ENCODE data around the gene ADORA2A.

Gene ADORA2A

DNA sequence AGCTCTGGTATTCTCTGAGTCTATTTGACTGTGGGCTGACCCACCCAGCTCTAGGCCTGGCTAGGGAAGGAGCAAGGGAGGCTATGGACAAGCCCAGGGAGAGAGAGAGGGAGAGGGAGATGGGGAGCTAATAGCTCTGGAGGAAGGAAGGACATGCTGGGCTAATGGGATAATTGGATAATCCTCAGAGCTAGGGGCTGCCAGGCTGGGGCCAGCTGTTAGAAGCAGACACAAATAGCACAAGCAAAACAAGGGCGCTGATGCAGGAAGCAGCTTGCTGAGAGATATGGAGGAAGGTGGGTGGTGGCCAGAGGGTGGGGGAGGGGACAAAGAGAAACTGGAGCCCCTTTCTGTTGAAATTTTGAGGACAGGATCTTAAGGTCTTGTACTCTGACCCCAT lies 23.2 kb downstream of the ADORA2A start:
- Histone ChIP-seq H3K27me3 (replicated peaks; ENCODE audit: control insufficient read depth, insufficient read depth, low read length, poor library complexity, severe bottlenecking) (no peaks in the 10 kb centered on the region), H3K36me3 (ENCODE audit: control insufficient read depth, insufficient read depth, low read length) (no peaks in the 10 kb centered on the region), H3K4me3 (ENCODE audit: insufficient read depth, low read depth, low read length, poor library complexity, severe bottlenecking) (no peak overlapping the region), H3K4me1 (ENCODE audit: control insufficient read depth, insufficient read depth, low read length, poor library complexity, severe bottlenecking) (no peaks in the 10 kb centered on the region), H3K9me3 (ENCODE audit: control insufficient read depth, low read length) (no peaks in the 10 kb centered on the region), H3K27ac (ENCODE audit: insufficient read depth, low read length, poor library complexity, severe bottlenecking) (no peak overlapping the region)
- DNase-seq: no peak

DNA sequence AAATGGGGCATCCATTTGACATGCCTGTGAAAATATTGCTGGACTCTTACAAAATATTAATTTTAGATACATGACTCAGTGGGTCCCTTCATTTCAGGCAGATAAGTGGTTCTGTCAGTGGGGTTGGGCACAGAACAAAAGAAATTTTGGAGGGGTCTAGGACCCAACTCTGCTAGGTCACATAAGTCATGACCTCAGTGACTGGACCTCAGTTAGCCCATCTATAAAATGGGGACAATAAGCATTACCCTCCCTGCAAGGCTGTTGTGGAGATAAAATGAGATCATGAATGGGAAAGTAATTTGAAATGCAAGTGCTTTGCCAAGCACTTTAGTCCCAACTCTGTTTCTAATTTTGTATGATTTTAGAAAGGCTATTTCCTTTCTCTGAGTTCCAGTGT lies 23.8 kb downstream of the ADORA2A start:
- Histone ChIP-seq H3K4me3 (ENCODE audit: insufficient read depth, low read depth, low read length, poor library complexity, severe bottlenecking) (no peak overlapping the region), H3K9me3 (ENCODE audit: control insufficient read depth, low read length) (no peaks in the 10 kb centered on the region), H3K4me1 (ENCODE audit: control insufficient read depth, insufficient read depth, low read length, poor library complexity, severe bottlenecking) (no peaks in the 10 kb centered on the region), H3K36me3 (ENCODE audit: control insufficient read depth, insufficient read depth, low read length) (no peaks in the 10 kb centered on the region), H3K27me3 (replicated peaks; ENCODE audit: control insufficient read depth, insufficient read depth, low read length, poor library complexity, severe bottlenecking) (no peaks in the 10 kb centered on the region), H3K27ac (ENCODE audit: insufficient read depth, low read length, poor library complexity, severe bottlenecking) (no peak overlapping the region)
- no peak for DNase-seq

DNA sequence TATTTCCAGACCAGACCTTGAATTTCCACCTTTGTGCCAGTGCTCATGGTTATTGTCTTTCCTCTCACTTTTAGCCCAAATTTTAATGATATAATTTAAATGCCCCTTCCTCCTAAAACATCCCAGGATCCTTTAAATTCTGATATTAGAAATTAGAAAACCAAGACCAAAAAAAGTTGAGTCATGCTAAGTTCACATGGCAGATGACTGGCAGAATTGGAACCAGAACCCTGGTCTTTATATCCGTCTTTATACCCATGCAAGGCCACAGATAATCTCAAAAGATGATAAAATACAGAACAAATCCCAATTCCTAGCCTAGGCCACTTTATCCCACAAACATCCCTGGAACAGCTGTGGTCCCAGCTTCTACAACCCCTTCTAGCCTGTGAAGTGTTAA lies 26.5 kb downstream of the ADORA2A start:
- Histone ChIP-seq H3K27ac (ENCODE audit: insufficient read depth, low read length, poor library complexity, severe bottlenecking) (no peak overlapping the region), H3K9me3 (ENCODE audit: control insufficient read depth, low read length) (no peaks in the 10 kb centered on the region), H3K4me3 (ENCODE audit: insufficient read depth, low read depth, low read length, poor library complexity, severe bottlenecking) (no peak overlapping the region), H3K4me1 (ENCODE audit: control insufficient read depth, insufficient read depth, low read length, poor library complexity, severe bottlenecking) (no peaks in the 10 kb centered on the region), H3K36me3 (ENCODE audit: control insufficient read depth, insufficient read depth, low read length) (no peaks in the 10 kb centered on the region), H3K27me3 (replicated peaks; ENCODE audit: control insufficient read depth, insufficient read depth, low read length, poor library complexity, severe bottlenecking) (no peaks in the 10 kb centered on the region)
- no peak for DNase-seq

DNA sequence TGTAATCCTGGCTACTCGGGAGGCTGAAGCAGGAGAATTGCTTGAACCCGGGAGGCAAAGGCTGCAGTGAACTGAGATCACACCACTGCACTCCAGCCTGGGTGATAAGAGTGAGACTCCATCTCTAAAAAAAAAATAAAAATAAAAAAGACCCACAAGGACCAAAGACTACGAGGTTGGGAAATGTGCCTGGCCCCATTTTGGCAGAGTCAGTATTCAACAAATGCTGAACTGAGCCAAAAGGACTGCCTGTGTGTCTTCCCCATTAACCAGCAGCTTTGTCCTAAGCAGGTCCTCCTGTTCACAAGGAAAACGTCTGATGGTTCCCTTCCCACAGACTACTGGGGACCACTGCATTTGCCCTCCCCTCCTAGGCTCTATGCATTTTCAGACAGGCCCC lies 27.6 kb downstream of the ADORA2A start:
- no peaks in the 10 kb centered on the region for H3K36me3 ChIP-seq (ENCODE audit: control insufficient read depth, insufficient read depth, low read length)
- H3K9me3 ChIP-seq (ENCODE audit: control insufficient read depth, low read length): no peaks in the 10 kb centered on the region
- H3K27me3 ChIP-seq (replicated peaks; ENCODE audit: control insufficient read depth, insufficient read depth, low read length, poor library complexity, severe bottlenecking): no peaks in the 10 kb centered on the region
- H3K4me1 ChIP-seq (ENCODE audit: control insufficient read depth, insufficient read depth, low read length, poor library complexity, severe bottlenecking): no peaks in the 10 kb centered on the region
- H3K27ac ChIP-seq (ENCODE audit: insufficient read depth, low read length, poor library complexity, severe bottlenecking): no peak overlapping the region
- DNase-seq: no peak
- H3K4me3 ChIP-seq (ENCODE audit: insufficient read depth, low read depth, low read length, poor library complexity, severe bottlenecking): no peak overlapping the region

DNA sequence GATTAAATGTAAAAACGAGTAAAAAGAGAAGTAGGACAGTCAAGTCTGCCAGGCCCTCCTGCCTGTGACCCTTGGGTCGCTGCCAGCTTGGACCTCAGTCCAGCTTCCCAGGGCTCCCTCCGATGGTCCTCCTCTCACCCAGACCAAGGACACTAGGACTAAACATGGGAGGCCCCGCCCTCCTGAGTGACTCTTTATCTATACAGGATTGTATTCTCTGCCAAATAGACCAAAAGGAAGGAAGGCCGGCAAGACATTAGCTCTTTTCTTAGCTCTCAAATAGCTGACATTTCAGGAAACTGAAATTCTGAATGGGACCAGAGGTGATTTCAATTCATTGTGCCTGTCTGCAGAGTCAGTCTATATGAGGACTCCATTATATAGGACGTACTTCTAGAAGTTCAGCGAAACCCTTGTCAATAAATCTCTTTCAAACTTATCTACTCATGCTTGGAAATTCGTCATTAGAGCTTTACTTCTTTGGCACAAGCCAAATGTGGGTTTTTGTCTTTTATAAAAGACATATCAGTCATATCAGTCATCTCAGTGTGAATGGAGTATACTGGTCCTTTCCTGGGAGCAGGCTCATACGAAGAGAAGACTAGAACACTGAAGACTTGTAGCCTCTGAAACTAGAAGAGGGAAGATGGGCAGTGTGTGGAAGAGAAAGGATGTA lies 28.5 kb downstream of the ADORA2A start:
- H3K4me1 ChIP-seq (ENCODE audit: control insufficient read depth, insufficient read depth, low read length, poor library complexity, severe bottlenecking): no peaks in the 10 kb centered on the region
- no peak overlapping the region for H3K4me3 ChIP-seq (ENCODE audit: insufficient read depth, low read depth, low read length, poor library complexity, severe bottlenecking)
- no peaks in the 10 kb centered on the region for H3K36me3 ChIP-seq (ENCODE audit: control insufficient read depth, insufficient read depth, low read length)
- H3K9me3 ChIP-seq (ENCODE audit: control insufficient read depth, low read length): no peaks in the 10 kb centered on the region
- DNase-seq: no peak
- H3K27ac ChIP-seq (ENCODE audit: insufficient read depth, low read length, poor library complexity, severe bottlenecking): no peak overlapping the region
- no peaks in the 10 kb centered on the region for H3K27me3 ChIP-seq (replicated peaks; ENCODE audit: control insufficient read depth, insufficient read depth, low read length, poor library complexity, severe bottlenecking)

DNA sequence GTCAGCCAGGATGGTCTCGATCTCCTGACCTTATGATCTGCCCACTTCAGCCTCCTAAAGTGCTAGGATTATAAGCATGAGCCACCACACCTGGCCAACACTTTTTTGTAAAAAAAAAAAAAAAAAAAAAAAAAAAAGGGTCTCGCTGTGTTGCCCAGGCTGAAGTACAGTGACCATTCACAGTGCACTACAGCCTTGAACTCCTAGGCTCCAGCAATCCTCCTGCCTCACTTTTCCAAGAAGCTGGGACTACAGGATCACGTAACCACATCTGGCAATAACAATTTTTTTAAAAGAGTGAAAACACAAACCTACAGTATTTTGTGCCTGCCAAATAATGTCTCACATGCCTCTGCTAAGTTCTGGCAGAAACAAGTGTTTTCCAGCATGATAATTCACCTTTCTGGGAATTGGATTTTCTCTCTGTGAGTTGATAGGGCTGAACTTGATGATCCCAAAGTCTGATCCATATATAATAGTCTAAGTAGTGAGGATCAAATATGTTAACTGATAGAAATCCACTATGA lies 30.6 kb downstream of the ADORA2A start:
- Histone ChIP-seq H3K27ac (ENCODE audit: insufficient read depth, low read length, poor library complexity, severe bottlenecking) (no peak overlapping the region), H3K27me3 (replicated peaks; ENCODE audit: control insufficient read depth, insufficient read depth, low read length, poor library complexity, severe bottlenecking) (no peaks in the 10 kb centered on the region), H3K4me3 (ENCODE audit: insufficient read depth, low read depth, low read length, poor library complexity, severe bottlenecking) (no peak overlapping the region), H3K36me3 (ENCODE audit: control insufficient read depth, insufficient read depth, low read length) (no peaks in the 10 kb centered on the region), H3K4me1 (ENCODE audit: control insufficient read depth, insufficient read depth, low read length, poor library complexity, severe bottlenecking) (no peaks in the 10 kb centered on the region), H3K9me3 (ENCODE audit: control insufficient read depth, low read length) (no peaks in the 10 kb centered on the region)
- DNase-seq: no peak

DNA sequence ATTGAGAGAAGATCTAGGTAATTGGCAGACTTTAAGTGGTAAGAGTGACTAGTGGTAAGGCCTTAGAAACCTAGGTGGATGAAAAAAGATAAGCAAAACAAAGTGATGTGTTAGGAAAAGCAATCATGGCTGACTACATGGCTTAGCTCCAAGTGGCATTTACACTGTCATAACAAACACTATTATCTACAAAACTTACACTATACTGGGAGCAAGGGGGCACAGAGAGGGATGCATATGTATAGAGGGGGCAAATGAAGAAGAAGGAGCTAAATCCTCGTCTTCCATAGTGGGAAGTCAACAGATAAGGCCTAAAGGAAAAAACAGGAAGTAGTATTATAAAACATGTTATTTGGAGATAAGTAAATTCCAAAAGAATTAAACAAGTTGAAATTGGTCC lies 32.5 kb downstream of the ADORA2A start:
- no peak overlapping the region for H3K27ac ChIP-seq (ENCODE audit: insufficient read depth, low read length, poor library complexity, severe bottlenecking)
- DNase-seq: no peak
- H3K4me3 ChIP-seq (ENCODE audit: insufficient read depth, low read depth, low read length, poor library complexity, severe bottlenecking): no peak overlapping the region
- H3K4me1 ChIP-seq (ENCODE audit: control insufficient read depth, insufficient read depth, low read length, poor library complexity, severe bottlenecking): no peaks in the 10 kb centered on the region
- H3K36me3 ChIP-seq (ENCODE audit: control insufficient read depth, insufficient read depth, low read length): no peaks in the 10 kb centered on the region
- no peaks in the 10 kb centered on the region for H3K27me3 ChIP-seq (replicated peaks; ENCODE audit: control insufficient read depth, insufficient read depth, low read length, poor library complexity, severe bottlenecking)
- H3K9me3 ChIP-seq (ENCODE audit: control insufficient read depth, low read length): no peaks in the 10 kb centered on the region

DNA sequence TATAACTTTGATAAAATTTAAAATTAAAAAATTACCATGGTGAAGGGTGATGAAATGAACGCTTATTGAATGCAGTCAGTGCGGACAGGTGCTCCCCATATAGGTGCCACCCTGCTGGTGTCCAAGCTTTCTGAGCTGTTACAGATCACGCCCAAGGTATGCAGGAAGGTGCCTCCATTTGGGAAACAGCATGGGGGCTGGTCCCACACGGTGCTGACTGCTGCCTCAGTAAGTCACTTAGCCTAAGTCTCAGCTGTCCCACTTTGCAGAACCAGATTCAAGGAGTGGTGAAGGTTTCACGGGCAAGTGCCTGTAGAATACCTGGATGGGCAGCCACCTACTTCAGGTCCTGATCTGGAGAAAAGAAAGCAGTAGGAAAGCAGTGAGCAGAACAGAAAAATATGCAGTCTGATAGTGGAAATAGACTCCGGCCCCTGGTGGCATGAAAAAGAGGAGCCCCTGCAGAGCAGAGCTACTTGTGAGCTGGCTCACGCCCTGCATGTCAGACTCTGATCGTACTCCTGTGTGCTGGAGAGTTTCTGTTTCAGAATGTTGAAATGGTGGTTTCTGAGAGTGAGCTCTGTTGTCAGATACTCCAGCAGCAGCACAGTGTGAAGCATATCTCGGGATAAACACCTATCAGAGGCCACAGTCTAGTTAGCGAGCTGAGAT lies 33.2 kb downstream of the ADORA2A start:
- H3K9me3 ChIP-seq (ENCODE audit: control insufficient read depth, low read length): no peaks in the 10 kb centered on the region
- no peaks in the 10 kb centered on the region for H3K4me1 ChIP-seq (ENCODE audit: control insufficient read depth, insufficient read depth, low read length, poor library complexity, severe bottlenecking)
- no peaks in the 10 kb centered on the region for H3K27me3 ChIP-seq (replicated peaks; ENCODE audit: control insufficient read depth, insufficient read depth, low read length, poor library complexity, severe bottlenecking)
- H3K4me3 ChIP-seq (ENCODE audit: insufficient read depth, low read depth, low read length, poor library complexity, severe bottlenecking): no peak overlapping the region
- no peak for DNase-seq
- no peak overlapping the region for H3K27ac ChIP-seq (ENCODE audit: insufficient read depth, low read length, poor library complexity, severe bottlenecking)
- H3K36me3 ChIP-seq (ENCODE audit: control insufficient read depth, insufficient read depth, low read length): no peaks in the 10 kb centered on the region

DNA sequence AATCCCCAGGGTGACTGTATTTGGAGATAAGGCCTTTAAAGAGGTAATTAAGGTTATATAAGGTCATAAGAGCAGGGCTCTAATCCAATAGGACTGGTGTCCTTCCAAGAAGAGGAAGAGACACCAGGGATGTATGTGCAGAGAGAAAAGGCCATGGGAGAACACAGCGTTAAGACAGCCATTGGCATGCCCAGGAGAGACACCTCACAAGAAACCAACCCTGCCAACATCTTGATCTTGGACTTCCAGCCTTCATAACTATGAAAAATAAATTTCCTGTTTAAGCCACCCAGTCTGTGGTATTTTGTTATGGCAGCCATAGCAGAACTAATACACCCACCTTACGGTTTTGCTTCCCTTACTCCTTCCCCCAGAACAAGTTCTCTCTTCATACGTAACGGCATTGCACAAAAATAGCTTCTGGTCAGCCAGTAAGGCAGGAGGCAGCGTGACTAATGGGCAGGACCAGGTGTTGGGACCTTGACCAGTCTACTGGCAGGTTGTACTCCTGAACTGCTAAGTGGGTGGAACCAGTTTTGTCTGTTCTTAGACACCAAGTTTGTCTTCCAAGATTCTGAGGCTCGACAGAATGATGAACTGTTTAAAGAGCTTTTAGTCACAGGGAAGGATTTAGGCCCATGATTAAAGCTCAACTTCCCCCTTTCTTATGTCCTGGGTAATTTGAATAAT lies 35.8 kb downstream of the ADORA2A start:
- Histone ChIP-seq H3K27ac (ENCODE audit: insufficient read depth, low read length, poor library complexity, severe bottlenecking) (no peak overlapping the region), H3K9me3 (ENCODE audit: control insufficient read depth, low read length) (no peaks in the 10 kb centered on the region), H3K4me3 (ENCODE audit: insufficient read depth, low read depth, low read length, poor library complexity, severe bottlenecking) (no peak overlapping the region), H3K36me3 (ENCODE audit: control insufficient read depth, insufficient read depth, low read length) (no peaks in the 10 kb centered on the region), H3K27me3 (replicated peaks; ENCODE audit: control insufficient read depth, insufficient read depth, low read length, poor library complexity, severe bottlenecking) (no peaks in the 10 kb centered on the region), H3K4me1 (ENCODE audit: control insufficient read depth, insufficient read depth, low read length, poor library complexity, severe bottlenecking) (no peaks in the 10 kb centered on the region)
- DNase-seq: no peak

DNA sequence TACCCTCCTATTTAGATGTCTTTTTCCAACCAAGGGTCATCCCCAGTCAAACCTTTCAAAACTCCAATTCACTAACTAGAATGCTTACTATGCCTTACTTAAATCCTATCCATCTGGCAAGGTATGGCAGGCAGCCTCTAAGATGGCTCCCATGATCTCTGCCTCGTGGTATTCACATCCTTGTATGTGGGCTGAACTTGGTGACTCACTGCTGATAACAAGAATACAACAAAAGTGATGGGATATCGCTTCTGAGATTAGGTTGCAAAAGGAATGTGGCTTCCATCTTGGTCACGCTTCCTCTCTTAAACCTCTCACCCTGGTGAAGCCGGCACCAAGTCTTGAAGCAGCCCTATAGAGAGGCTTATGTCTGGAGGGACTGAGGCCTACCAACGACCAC lies 38.2 kb downstream of the ADORA2A start:
- H3K27ac ChIP-seq (ENCODE audit: insufficient read depth, low read length, poor library complexity, severe bottlenecking): no peak overlapping the region
- H3K27me3 ChIP-seq (replicated peaks; ENCODE audit: control insufficient read depth, insufficient read depth, low read length, poor library complexity, severe bottlenecking): no peaks in the 10 kb centered on the region
- no peaks in the 10 kb centered on the region for H3K36me3 ChIP-seq (ENCODE audit: control insufficient read depth, insufficient read depth, low read length)
- no peaks in the 10 kb centered on the region for H3K9me3 ChIP-seq (ENCODE audit: control insufficient read depth, low read length)
- H3K4me3 ChIP-seq (ENCODE audit: insufficient read depth, low read depth, low read length, poor library complexity, severe bottlenecking): no peak overlapping the region
- H3K4me1 ChIP-seq (ENCODE audit: control insufficient read depth, insufficient read depth, low read length, poor library complexity, severe bottlenecking): no peaks in the 10 kb centered on the region
- no peak for DNase-seq

All from effector memory CD4-positive, alpha-beta T cell (primary cell).